ENCODE results near the gene ZSWIM6.

ZSWIM6 gene

DNA sequence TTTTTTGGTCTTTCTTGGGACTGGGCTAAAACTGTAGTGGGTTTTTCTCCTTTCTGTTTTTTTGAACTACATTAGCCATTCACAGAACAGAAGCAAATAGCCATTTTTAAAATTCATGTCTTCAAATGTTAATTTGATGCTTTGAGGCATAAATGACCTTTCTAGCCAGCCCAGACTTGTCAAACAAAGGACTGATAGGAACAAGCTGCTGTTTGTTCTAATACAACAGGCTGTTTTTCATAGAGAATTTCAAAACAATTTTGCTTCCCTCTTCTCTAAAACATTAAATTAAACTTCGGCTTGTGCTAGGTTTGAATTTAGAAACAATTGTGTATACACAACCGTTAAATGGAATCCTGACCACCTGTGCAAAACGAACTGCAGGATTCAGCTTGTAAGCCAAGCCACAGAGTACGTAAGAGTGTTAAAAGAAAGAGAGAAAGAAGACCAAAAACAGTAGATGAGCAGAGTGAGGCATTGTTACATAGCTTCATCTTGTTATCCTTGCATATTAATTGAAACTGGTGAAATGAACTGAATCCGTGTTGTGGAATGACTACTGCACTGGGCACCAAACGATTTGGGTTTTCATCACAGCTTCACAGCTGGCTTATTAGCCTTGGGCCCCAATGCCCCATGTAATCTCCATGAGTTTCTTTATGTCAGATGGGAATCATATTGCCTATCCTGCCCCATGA lies 100.0 kb downstream of the ZSWIM6 start:
- no peak overlapping the region for H3K4me2 ChIP-seq
- H3K27ac ChIP-seq: no peak overlapping the region; a peak in 1 of 22 replicates
- no peaks in the 10 kb centered on the region for H3K27me3 ChIP-seq
- H3K4me3 ChIP-seq: no peak overlapping the region
- peaks cover 10 to 97% (median 48%) of the 10 kb centered on the region in 11 experiments; a peak in 16 of 22 replicates for H4K20me1 ChIP-seq
- H3K36me3 ChIP-seq: peaks cover 5 to 44% (median 16%) of the 10 kb centered on the region in 11 experiments; a peak in 12 of 22 replicates
- H3K9ac ChIP-seq: no peak overlapping the region
- peaks cover 0 to 29% (median 13%) of the 10 kb centered on the region in 11 experiments; a peak in 15 of 22 replicates for H3K9me3 ChIP-seq (replicated peaks in 1 of 11)
- H3K4me1 ChIP-seq: peaks cover 0 to 15% (median 0%) of the 10 kb centered on the region in 10 experiments; a peak in 1 of 20 replicates
- no peak for TF ChIP-seq Cebpa-rat (IDR thresholded peaks at IDR 0.05)

DNA sequence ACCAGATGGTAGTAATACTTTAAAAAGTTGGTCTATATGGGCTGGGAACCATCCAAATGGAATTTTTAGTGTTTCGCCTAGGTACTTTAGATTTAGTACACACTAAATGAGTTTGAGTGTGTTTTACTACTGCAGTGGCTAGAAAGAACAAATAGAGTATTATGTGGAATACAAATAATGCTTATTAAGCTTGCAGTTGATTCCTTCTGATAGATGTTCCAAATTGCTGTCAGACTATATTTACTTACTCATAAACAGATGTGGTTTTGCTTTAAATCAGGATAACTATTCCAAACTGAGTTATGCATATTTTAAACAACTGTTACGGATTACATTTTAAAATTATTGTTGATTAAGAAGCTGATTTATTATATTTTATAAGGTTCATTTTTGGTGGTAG lies 103.3 kb downstream of the ZSWIM6 start:
- Histone ChIP-seq H3K4me2 (no peak overlapping the region), H3K36me3 (peaks cover 2 to 37% (median 15%) of the 10 kb centered on the region in 11 experiments; a peak in 13 of 22 replicates), H3K9ac (no peak overlapping the region), H3K27ac (no peak overlapping the region), H3K4me1 (0 out of 20 replicates have a peak, but pooled peaks cover 0 to 6% (median 0%) of the 10 kb centered on the region in 10 experiments), H3K27me3 (no peaks in the 10 kb centered on the region), H4K20me1 (peaks cover 4 to 95% (median 39%) of the 10 kb centered on the region in 11 experiments; a peak in 14 of 22 replicates), H3K9me3 (replicated peaks in 1 of 11) (peaks cover 14 to 42% (median 28%) of the 10 kb centered on the region in 11 experiments), H3K4me3 (no peak overlapping the region)
- no peak for TF ChIP-seq Cebpa-rat (IDR thresholded peaks at IDR 0.05)

DNA sequence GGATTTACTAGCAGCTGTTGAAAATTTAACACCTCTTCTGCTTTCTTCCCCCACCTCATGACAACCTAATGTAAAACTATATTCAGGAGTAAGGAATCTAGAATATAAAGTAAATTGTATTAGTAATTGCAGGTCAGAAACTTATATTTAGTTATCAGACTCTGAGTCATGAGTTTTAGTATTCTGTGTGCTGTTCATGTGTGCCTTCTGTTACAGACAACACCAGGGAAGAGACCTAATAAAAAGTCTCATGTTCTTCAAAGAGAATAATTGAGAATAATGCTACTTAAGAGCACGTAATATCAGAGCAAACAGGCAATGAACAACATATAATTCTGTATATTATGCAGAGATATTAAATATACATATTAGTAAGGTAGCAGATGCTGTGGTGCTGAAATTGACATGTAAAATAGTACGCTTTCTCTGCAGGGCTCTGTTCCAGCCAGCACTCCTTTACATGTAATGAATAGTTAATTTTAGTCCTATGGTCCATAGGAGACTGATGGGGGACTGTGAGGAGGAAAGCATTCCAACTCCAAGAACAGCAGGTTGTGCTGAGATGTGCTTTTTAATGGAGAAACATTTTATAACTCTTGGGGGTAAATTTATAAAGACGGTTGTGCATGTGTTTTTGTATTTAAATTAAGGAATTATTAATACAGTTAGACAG lies 106.4 kb downstream of the ZSWIM6 start:
- Histone ChIP-seq H3K9ac (no peak overlapping the region), H4K20me1 (peaks cover 0 to 94% (median 23%) of the 10 kb centered on the region in 11 experiments; a peak in 14 of 22 replicates), H3K4me2 (no peak overlapping the region), H3K4me1 (no peaks in the 10 kb centered on the region), H3K4me3 (no peak overlapping the region), H3K27me3 (no peaks in the 10 kb centered on the region), H3K36me3 (peaks cover 29 to 67% (median 42%) of the 10 kb centered on the region in 11 experiments), H3K9me3 (replicated peaks in 1 of 11) (peaks cover 44 to 65% (median 58%) of the 10 kb centered on the region in 11 experiments), H3K27ac (no peak overlapping the region)
- no peak for TF ChIP-seq Cebpa-rat (IDR thresholded peaks at IDR 0.05)

DNA sequence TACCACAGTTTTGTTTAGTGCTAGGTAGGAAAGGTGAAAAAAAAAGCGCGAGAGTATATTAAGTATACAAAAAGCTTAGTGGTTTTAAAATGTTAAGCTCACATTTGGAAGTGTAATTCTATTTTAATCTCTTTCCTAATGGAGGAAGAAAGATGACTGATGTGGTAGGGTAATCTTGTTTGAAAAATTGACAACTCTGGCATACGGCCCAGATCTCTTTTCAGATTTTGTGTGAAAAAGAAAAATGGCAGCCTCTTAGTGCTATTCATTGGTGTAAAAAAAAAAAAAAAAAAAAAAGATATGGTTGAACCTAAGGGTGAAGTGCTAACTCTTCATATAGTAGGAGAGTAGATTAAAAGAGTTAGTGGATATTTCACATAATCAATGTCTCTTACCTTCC lies 108.0 kb downstream of the ZSWIM6 start:
- Histone ChIP-seq H3K36me3 (peaks cover 36 to 76% (median 50%) of the 10 kb centered on the region in 11 experiments), H3K4me3 (no peak overlapping the region), H3K27ac (no peak overlapping the region), H4K20me1 (peaks cover 0 to 90% (median 17%) of the 10 kb centered on the region in 11 experiments; a peak in 13 of 22 replicates), H3K9me3 (replicated peaks in 1 of 11) (peaks cover 53 to 74% (median 65%) of the 10 kb centered on the region in 11 experiments), H3K27me3 (no peaks in the 10 kb centered on the region), H3K9ac (no peak overlapping the region), H3K4me1 (no peaks in the 10 kb centered on the region), H3K4me2 (no peak overlapping the region)
- no peak for TF ChIP-seq Cebpa-rat (IDR thresholded peaks at IDR 0.05)

DNA sequence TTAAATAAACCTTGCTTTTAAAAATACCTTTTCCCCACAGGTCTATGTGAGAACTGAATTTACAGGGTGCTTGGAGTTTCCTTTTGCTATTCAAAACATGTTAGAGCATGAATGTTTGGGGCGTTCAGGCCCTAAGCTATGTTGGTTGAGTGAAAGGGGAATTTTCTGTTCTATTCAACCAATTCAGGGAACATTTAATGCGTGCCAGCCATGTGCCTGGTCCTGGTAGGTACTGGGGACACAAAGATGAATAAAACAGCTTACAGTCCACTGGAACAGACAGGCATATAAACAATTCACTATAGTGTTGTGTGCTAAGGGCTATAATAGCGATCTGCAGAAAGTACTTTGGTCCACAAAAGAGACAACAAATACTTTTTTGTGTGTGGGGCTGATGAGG lies 108.5 kb downstream of the ZSWIM6 start:
- Histone ChIP-seq H4K20me1 (peaks cover 0 to 90% (median 12%) of the 10 kb centered on the region in 11 experiments; a peak in 13 of 22 replicates), H3K4me2 (no peak overlapping the region), H3K27ac (no peak overlapping the region)

DNA sequence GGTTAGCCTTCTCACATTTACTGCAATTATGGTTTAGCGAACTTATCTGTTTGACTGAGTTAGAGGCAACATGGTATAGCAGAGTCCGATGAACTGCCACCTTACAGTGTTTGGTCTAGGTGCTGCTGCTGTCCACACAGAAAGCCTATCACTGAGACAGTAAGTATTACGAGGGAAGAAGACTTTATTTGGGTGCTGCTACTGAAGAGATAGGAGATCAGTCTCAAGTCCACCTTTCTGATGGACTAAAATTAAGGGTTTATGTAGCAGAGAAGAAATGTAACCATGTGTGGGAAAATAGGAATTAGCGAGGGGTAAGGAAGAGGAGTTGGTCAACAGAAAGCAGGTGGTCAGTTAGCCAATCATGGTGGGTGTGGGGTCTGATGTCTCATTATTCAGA lies 109.7 kb downstream of the ZSWIM6 start:
- Histone ChIP-seq H3K4me2 (no peak overlapping the region), H3K9me3 (replicated peaks in 1 of 11) (peaks cover 69 to 89% (median 81%) of the 10 kb centered on the region in 11 experiments), H3K27ac (no peak overlapping the region), H3K4me1 (no peaks in the 10 kb centered on the region), H3K9ac (no peak overlapping the region), H3K4me3 (peak overlapping the region in 3 of 10 experiments; percentile 12 to 27 (median 24); a peak in 3 of 20 replicates), H4K20me1 (peaks cover 0 to 84% (median 10%) of the 10 kb centered on the region in 11 experiments; a peak in 13 of 22 replicates), H3K36me3 (peaks cover 50 to 82% (median 61%) of the 10 kb centered on the region in 11 experiments), H3K27me3 (no peaks in the 10 kb centered on the region)
- no peak for TF ChIP-seq Cebpa-rat (IDR thresholded peaks at IDR 0.05)

More for the DNA sequence above, 108.5 kb downstream of the ZSWIM6 start:
- H3K9ac ChIP-seq: no peak overlapping the region
- H3K27me3 ChIP-seq: no peaks in the 10 kb centered on the region
- H3K4me1 ChIP-seq: no peaks in the 10 kb centered on the region
- peaks cover 40 to 81% (median 55%) of the 10 kb centered on the region in 11 experiments for H3K36me3 ChIP-seq
- peaks cover 58 to 79% (median 70%) of the 10 kb centered on the region in 11 experiments for H3K9me3 ChIP-seq (replicated peaks in 1 of 11)
- H3K4me3 ChIP-seq: no peak overlapping the region; a peak in 2 of 20 replicates
- no peak for TF ChIP-seq Cebpa-rat (IDR thresholded peaks at IDR 0.05)

DNA sequence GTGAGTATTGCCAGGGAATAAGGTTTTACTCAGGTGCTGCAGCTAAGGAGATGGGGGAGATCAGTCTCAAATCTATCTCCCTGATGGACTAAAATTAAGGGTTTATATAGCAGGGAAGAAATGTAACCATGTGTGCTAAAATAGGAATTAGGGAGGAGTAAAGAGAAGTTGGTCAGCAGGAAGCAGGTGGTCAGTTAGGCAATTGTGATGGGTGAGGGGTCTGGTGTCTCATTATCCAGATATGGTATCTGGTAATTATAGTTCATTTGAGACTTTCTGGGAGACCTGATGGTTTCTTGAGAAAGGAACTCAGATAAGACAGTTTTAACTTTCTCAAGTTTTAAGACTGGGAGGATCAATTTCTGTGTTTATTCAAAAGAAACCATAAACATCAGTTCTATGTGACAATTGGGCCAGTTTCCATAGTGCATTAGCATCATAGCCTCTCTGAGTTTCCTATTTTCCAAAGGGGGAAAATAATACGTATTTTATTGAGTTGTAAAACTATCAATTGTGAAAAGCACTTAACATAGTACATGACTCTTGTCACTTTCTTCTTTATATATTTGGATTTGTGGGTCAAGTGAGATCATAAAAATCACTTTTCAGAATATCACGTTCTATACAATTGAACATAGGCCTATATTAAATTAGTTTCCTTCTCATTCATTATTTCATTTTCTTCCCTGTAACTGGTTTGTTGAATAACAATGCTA lies 115.9 kb downstream of the ZSWIM6 start:
- Histone ChIP-seq H3K36me3 (peaks cover 34 to 55% (median 46%) of the 10 kb centered on the region in 11 experiments), H3K4me2 (no peak overlapping the region), H3K9me3 (replicated peaks in 1 of 11) (peaks cover 53 to 67% (median 59%) of the 10 kb centered on the region in 11 experiments), H3K27ac (no peak overlapping the region), H3K9ac (no peak overlapping the region), H4K20me1 (peaks cover 7 to 78% (median 26%) of the 10 kb centered on the region in 11 experiments; a peak in 17 of 22 replicates), H3K27me3 (no peaks in the 10 kb centered on the region), H3K4me3 (peak overlapping the region in 2 of 10 experiments; percentile 7 to 18; a peak in 2 of 20 replicates), H3K4me1 (peaks cover 0 to 31% (median 0%) of the 10 kb centered on the region in 10 experiments; a peak in 5 of 20 replicates)
- TF ChIP-seq Cebpa-rat (IDR thresholded peaks at IDR 0.05): no peak

DNA sequence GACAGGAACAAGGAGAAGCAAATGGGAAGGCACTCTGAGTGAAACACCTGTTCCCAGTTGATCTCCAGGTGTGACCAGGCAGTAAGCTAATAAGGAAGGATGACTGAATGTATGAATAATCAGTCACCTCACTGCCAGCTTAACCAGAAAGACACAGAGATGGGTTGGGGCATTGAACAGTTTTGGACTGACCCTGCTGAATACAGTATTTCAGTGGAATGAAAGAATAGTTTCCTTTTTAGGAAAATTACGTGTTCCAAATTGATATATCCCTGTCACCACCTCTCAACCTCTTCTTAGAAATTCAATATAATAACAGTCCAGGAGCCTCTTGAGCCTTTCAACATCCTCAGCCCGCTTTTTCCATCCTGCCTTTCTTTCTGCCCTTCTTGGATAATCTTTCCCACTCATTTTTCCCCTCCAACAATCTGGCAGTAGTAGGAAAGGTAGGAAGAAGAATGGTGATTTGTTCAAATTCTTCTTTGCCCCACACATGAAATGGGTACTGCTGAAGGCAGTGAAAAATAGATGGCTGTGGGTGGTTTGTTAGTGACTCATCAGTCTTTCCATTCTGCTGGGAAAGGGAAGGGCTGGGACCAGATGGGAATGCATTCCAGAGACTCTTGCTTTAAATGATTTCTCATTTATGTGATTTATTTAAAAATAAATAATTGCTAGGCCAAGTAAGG lies 117.9 kb downstream of the ZSWIM6 start:
- no peak for TF ChIP-seq Cebpa-rat (IDR thresholded peaks at IDR 0.05)
- peaks cover 26 to 41% (median 33%) of the 10 kb centered on the region in 11 experiments for H3K36me3 ChIP-seq
- no peak overlapping the region for H3K27ac ChIP-seq
- no peak overlapping the region for H3K4me3 ChIP-seq
- peaks cover 7 to 85% (median 43%) of the 10 kb centered on the region in 11 experiments; a peak in 17 of 22 replicates for H4K20me1 ChIP-seq
- H3K4me1 ChIP-seq: peaks cover 0 to 34% (median 0%) of the 10 kb centered on the region in 10 experiments; a peak in 5 of 20 replicates
- peak overlapping the region in 2 of 11 experiments; percentile 39 to 56; a peak in 4 of 22 replicates for H3K4me2 ChIP-seq
- H3K9me3 ChIP-seq (replicated peaks in 1 of 11): peaks cover 40 to 56% (median 44%) of the 10 kb centered on the region in 11 experiments
- H3K27me3 ChIP-seq: no peaks in the 10 kb centered on the region
- H3K9ac ChIP-seq: no peak overlapping the region
